NB4 (cell line): ENCODE measurements around the gene CD200R1.

Experiments
- POLR2A ChIP-seq: IDR thresholded peaks from 2 replicates; pipeline ENCODE4 v1.6.1; 2011; ENCODE audit warnings: mild to moderate bottlenecking; ENCODE audit not compliant: insufficient read length; ENCODE audit errors: extremely low read depth
- TF ChIP-seq, protein P1 (sequence below): IDR thresholded peaks from one replicate; pipeline ENCODE4 v1.5.1; 2012; ENCODE audit warnings: low read depth, low read length
- TF ChIP-seq, protein P2 (sequence below): IDR thresholded peaks from 2 replicates; pipeline ENCODE4 v1.6.1; 2011; ENCODE audit warnings: low read depth, low read length

DNA sequence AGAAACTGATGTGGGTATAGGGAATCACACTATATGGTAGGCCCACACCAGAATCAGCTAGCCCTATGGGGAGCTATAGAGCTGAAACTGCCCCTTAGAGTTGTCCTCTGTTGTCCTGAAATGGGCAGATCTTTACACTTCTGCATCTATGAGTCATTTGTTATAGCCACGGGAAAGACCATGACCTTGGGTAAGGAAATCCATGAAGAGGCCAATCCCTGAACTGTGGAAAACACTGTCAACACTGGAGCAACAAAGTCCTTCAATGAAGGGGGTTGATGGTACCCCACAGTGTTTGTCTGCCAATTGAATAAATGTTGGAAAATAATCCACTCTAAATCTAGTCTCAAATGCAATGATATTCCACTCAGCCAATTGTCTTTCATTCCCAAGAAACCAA lies 5.2 kb upstream of the CD200R1 start:
- TF ChIP-seq, protein P1, sequence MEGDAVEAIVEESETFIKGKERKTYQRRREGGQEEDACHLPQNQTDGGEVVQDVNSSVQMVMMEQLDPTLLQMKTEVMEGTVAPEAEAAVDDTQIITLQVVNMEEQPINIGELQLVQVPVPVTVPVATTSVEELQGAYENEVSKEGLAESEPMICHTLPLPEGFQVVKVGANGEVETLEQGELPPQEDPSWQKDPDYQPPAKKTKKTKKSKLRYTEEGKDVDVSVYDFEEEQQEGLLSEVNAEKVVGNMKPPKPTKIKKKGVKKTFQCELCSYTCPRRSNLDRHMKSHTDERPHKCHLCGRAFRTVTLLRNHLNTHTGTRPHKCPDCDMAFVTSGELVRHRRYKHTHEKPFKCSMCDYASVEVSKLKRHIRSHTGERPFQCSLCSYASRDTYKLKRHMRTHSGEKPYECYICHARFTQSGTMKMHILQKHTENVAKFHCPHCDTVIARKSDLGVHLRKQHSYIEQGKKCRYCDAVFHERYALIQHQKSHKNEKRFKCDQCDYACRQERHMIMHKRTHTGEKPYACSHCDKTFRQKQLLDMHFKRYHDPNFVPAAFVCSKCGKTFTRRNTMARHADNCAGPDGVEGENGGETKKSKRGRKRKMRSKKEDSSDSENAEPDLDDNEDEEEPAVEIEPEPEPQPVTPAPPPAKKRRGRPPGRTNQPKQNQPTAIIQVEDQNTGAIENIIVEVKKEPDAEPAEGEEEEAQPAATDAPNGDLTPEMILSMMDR = no peak
- TF ChIP-seq POLR2A = no peak
- TF ChIP-seq, protein P2, sequence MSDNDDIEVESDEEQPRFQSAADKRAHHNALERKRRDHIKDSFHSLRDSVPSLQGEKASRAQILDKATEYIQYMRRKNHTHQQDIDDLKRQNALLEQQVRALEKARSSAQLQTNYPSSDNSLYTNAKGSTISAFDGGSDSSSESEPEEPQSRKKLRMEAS = no peak
